SJSA1 (cell line): Measurements from ENCODE around the gene CREM. TPM values are rescaled to one million over a fixed set of nuclear protein-coding genes. Genes with fewer than 3 reads are reported as not detected.
"Not testable (repeated sequence)": the region's sequence is repeated elsewhere in the genome, so short reads cannot be mapped to it uniquely, and the experiment has no call there.

Experiments
- DNase-seq, 2 experiments: peaks; one replicate each; pipeline ENCODE4 v3.0.0-alpha.2; 2015 to 2020; ENCODE audit warnings: low spot score in 2 of 2, low read depth in 1 of 2
- H3K27ac ChIP-seq: fragments of 250-450 bp; sonication (Bioruptor Pico); 2 replicates; pipeline ENCODE4 v1.5.1; 2020; ENCODE audit warnings: mild to moderate bottlenecking, moderate library complexity
- H3K27me3 ChIP-seq: fragments of 250-450 bp; sonication (Bioruptor Pico); replicated peaks from 2 replicates; pipeline ENCODE4 v1.5.1; 2020; ENCODE audit warnings: mild to moderate bottlenecking, moderate library complexity
- H3K36me3 ChIP-seq: fragments of 250-450 bp; sonication (Bioruptor Pico); 2 replicates; pipeline ENCODE4 v1.5.1; 2020; ENCODE audit warnings: mild to moderate bottlenecking
- H3K4me1 ChIP-seq: fragments of 250-450 bp; sonication (Bioruptor Pico); replicated peaks from 2 replicates; pipeline ENCODE4 v1.6.1; 2021; ENCODE audit warnings: mild to moderate bottlenecking
- H3K4me3 ChIP-seq: fragments of 250-450 bp; sonication (Bioruptor Pico); 2 replicates; pipeline ENCODE4 v1.5.1; 2020; ENCODE audit warnings: mild to moderate bottlenecking
- H3K9me3 ChIP-seq: fragments of 250-450 bp; sonication (Bioruptor Pico); replicated peaks from 2 replicates; pipeline ENCODE4 v1.5.1; 2020; ENCODE audit warnings: mild to moderate bottlenecking
- total RNA-seq: library from RNA; depleted of rRNA; stranded (reverse); fragments of >200 nt; shearing (Covaris generic); gene quantifications from 2 replicates; pipeline ENCODE4 v1.2.3, GENCODE V29; 2014; rRNA removed

CREM gene
- 18.9 and 38.6 TPM in 2 replicates for total RNA-seq

DNA sequence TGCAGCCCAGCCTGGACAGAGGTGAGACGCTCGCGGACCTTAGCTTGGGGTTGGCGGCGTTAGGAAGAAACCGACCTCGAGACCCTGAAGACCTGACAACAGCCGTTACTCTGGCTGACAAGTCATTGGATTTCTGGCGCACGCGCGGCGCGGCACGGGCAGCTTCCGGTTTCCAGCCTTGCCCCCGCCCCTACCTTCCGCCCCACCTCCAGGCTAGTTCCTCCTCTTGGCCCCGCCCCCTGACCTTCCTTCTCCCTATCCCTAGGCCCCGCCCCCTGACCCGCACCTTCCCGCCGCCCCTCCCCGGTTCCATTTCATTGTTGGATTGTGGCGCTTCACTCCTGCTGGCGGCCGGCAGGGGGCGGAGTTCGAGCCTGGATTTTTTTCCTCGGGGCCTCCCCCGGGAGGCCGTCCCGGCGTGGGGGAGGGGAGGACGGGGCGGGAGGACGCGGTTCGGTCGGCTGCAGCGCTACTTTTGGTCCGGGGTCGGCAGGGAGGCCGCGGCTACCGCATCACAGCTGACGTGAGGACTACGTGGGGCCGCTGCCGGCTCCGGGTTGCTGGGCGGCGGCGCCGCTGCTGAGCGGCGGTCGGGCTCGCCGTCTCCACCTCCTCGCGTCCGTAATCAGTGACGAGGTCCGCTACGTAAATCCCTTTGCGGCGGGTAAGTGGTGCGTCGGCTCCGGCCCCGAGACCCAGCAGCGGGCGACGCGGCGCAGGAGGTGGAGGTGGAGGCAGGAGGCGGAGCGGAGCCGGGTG is at the start of gene CREM:
CREM (plus strand) TSS at position 317 of the 759 bp plus-strand sequence. CDS start 10,990 bp downstream, outside the sequence.
- Histone ChIP-seq H3K9me3 (no peaks in the 10 kb centered on the region), H3K36me3 (peaks cover 7% of the 10 kb centered on the region), H3K4me3 (peak within 1 kb of the TSS; percentile 83), H3K4me1 (peaks cover 5% of the 10 kb centered on the region), H3K27ac (peak within 1 kb of the TSS; percentile 87), H3K27me3 (no peaks in the 10 kb centered on the region)
- DNase-seq, result peak; percentile 94 to 99

DNA sequence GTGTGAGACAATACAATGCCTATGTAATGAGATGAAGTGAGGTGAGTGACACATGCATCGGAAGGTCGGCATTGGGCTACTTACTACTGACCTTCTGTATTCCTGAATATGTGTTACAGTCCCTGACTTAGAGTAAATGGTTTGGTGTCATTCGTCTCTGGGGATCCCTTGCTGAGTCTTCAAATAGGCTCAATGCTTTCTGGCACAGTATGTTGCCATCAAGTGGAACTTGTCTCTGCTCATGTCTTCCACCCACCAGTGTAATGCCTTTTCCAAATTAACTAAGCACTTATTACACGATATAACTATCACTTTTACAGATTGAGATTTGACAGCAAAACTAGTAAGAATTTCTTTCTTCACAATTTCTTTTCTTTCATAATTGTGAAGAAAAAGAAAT is 47.4 kb upstream of the CREM start:
- Histone ChIP-seq H3K4me3 (no peak overlapping the region), H3K4me1 (peaks cover 7% of the 10 kb centered on the region; the same call in 1 of the 2 replicates), H3K27me3 (no peaks in the 10 kb centered on the region), H3K9me3 (no peaks in the 10 kb centered on the region), H3K36me3 (peaks cover 3% of the 10 kb centered on the region; the same call in 1 of the 2 replicates), H3K27ac (no peak overlapping the region)
- no peak for DNase-seq

DNA sequence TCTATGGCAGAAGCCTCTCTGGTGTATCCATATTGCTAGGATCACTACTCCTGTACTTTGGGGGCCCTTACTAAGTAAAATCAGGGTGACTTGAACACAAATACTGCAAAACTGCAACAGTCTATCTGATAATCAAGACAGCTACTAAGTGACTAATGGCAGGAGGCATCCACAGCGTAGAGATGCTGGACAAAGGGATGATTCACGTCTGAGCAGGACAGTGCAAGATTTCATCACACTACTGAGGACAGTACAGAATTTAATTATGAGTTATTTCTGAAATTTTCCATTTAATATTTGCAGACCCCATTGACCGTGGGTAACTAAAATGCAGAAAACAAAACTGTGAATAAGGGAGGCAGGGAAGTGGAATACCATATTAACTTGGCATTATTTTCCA is 46.9 kb upstream of the CREM start:
- H3K36me3 ChIP-seq, result 0 out of 2 replicates have a peak, but pooled peaks cover 3% of the 10 kb centered on the region
- no peaks in the 10 kb centered on the region for H3K27me3 ChIP-seq
- H3K4me1 ChIP-seq, result peaks cover 7% of the 10 kb centered on the region; the same call in 1 of the 2 replicates
- DNase-seq, result peak; percentile 10 to 46
- no peaks in the 10 kb centered on the region for H3K9me3 ChIP-seq
- no peak overlapping the region for H3K4me3 ChIP-seq
- H3K27ac ChIP-seq, result no peak overlapping the region

DNA sequence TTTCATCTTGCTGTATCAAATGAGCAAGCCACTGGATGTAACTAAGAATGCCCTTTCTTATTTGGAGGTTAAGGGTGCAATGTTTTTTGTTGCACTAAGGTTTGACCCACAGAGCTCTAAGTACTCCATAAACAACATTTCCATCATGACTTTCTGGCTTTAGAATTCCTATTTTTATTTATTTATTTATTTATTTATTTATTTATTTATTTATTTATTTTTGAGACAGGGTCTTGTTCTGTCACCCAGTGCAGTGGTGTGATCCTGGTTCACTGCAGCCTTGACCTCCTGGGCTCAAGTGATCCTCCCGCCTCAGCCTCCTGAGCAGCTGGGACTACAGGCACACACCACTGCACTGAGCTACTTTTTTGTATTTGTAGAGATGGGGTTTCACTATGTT is 46.4 kb upstream of the CREM start:
- not testable (repeated sequence) for H3K27me3 ChIP-seq, H3K4me3 ChIP-seq, DNase-seq, H3K4me1 ChIP-seq, H3K27ac ChIP-seq, H3K36me3 ChIP-seq, H3K9me3 ChIP-seq

DNA sequence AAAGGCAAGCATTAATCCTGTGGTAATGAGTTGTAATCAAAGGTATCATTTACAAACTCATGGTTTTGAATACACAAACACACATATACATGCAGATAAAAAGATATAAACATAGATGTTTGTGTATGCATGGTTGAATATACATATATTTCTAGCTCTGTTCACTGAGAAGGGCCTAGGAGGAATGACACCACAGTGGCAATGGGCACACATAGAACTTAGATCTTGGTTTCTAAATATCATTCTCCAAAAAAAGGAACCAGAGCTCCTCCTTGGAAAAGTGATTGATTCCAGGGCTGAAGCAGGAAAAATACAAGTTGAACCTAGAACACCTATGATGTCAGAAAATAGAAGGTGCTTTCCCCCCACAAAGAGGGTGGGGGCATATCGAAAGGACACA is 43.4 kb upstream of the CREM start:
- Histone ChIP-seq H3K36me3 (peaks cover 4% of the 10 kb centered on the region; the same call in 1 of the 2 replicates), H3K27ac (no peak overlapping the region), H3K9me3 (no peaks in the 10 kb centered on the region), H3K27me3 (no peaks in the 10 kb centered on the region), H3K4me3 (no peak overlapping the region), H3K4me1 (peaks cover 7% of the 10 kb centered on the region; the same call in 1 of the 2 replicates)
- no peak for DNase-seq

DNA sequence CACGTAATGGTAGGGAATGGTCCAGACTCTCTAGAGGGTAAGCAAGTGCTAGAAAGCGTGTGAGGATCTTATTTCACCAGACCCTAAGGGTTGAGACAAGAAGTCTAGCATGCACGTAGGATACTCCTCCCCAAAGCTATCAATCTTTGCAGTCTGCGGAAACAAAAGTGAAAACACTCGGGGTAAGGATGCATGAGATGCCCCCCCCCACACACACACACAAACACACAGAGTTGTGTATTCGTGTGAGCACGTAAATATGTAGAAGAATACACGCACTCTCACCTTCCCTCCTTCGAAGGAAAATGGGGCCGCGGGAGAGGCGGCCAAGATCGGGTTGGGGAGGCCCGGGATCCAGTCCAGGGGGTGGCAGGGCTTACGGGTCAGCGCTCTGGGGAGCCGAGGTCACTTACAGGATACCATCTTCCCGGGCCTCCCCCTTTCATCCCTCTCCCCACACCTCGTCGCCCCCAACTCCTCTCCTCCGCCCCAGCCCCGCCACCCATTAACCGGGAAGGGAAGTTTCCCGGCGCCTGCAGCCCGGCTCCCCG is 37.0 kb upstream of the CREM start:
- no peaks in the 10 kb centered on the region for H3K27me3 ChIP-seq
- H3K27ac ChIP-seq, result peak overlapping the region; percentile 82
- H3K4me3 ChIP-seq, result peak overlapping the region; percentile 90
- peak in 1 of 2 experiments; percentile 23 for DNase-seq
- H3K9me3 ChIP-seq, result peaks cover 8% of the 10 kb centered on the region; the same call in 1 of the 2 replicates
- H3K4me1 ChIP-seq, result peaks cover 14% of the 10 kb centered on the region
- H3K36me3 ChIP-seq, result peaks cover 4% of the 10 kb centered on the region; the same call in 1 of the 2 replicates

DNA sequence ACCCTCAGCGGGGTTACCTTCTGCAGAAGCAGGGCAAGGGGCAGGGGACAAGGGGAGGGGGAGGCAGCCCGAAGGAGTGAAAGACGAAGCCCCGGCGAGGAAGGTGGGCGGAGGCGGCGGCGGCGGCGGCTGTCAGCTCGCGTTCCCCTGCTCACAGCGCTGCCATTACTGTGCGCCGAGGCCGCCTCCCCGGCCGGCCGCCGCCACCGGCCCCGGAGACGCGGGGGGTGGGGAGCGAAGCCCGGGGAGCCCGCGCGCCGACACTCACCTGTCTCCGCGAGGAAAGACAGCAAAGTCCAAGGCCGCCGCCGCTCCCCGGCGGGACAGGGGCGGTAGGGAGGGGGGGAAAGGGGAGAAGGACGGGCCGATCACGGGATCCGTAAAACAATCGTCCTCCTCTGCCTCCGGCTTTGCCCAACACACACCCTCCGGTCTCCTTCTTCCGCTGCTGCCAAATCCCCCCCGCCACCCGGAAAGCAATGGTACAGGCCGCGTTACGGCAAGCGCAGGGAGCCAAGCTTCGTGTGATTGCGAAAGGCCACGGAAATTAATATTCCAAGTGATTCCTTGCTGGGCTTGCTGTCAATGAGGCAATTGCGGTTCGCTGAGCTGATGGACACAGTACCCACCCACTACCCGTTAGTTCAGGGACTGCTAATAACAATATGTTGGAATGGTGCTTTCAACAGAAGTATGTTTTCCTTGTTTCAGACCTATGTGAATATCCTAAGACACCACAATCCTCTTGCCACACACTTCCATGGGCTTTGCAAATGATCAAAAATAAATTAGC is 36.3 kb upstream of the CREM start, which contains the start of gene CUL2:
CUL2 (minus strand) TSS at position 180 of the 793 bp plus-strand sequence. CDS start 19,024 bp downstream, outside the sequence.
- peak; percentile 93 for DNase-seq
- H3K27ac ChIP-seq, result peak within 1 kb of the TSS; percentile 82
- peaks cover 8% of the 10 kb centered on the region; the same call in 1 of the 2 replicates for H3K9me3 ChIP-seq
- no peaks in the 10 kb centered on the region for H3K27me3 ChIP-seq
- peak within 1 kb of the TSS; percentile 90 for H3K4me3 ChIP-seq
- peaks cover 14% of the 10 kb centered on the region for H3K4me1 ChIP-seq
- peaks cover 4% of the 10 kb centered on the region; the same call in 1 of the 2 replicates for H3K36me3 ChIP-seq

DNA sequence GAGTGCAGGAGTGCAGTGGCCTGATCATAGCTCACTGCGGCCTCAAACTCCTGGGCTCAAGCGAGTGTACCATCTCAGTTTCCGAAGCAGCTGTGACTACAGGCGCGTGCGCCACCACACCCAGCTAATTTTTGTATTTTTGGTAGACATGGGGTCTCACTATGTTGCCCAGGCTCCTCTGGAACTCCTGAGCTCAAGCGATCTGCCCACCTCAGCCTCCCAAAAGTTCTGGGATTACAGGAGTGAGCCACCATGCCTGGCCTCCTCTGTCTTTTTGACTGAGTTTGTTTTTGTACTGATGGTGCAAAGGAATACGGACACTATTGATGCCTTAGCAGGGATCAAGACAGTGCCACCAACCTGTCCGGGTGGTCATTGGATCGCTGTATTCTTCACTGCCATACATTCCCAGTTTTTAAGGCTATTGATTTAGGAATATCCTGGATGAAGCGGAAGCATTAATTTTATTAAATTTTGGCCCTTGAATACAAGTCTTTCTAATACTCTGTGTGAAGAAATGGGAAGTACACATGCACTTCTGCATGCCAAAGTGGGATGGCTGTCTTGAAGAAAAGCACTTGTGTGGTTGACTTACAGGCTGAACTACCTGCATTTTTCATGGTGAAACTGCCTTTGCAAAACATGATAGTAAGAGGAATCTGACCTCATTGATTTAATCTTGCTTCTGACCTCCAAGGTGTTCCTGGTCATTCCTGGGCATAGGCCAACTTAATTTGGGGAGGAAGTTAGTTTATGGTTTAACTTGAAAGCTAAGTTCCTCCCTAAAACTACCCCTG is 34.5 kb upstream of the CREM start:
- no peak for DNase-seq
- Histone ChIP-seq H3K4me1 (peaks cover 14% of the 10 kb centered on the region), H3K27ac (no peak overlapping the region), H3K27me3 (no peaks in the 10 kb centered on the region), H3K36me3 (peaks cover 3% of the 10 kb centered on the region; the same call in 1 of the 2 replicates), H3K4me3 (no peak overlapping the region), H3K9me3 (peaks cover 8% of the 10 kb centered on the region; the same call in 1 of the 2 replicates)

DNA sequence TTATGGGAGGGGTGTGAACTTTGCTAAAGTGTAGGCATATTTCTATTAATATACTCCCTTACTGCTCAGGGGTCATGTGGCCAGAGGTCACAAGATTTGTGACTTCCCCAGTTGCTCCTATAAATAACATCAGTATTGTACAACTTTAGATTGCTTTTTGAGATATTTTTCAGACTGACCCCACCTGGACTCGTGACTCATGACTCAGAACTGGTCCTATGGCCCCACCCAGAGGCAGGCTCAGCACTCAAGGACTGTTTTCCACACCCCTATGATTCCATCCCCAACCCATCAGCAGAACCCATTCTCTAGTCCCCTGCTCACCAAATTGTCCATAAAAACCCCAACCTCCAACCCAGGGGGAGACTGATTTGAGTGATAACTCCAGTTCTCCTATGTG is 33.8 kb upstream of the CREM start:
- H3K4me1 ChIP-seq, result peaks cover 14% of the 10 kb centered on the region
- no peak overlapping the region for H3K4me3 ChIP-seq
- no peak overlapping the region for H3K27ac ChIP-seq
- no peak for DNase-seq
- peaks cover 8% of the 10 kb centered on the region; the same call in 1 of the 2 replicates for H3K9me3 ChIP-seq
- no peaks in the 10 kb centered on the region; the same call in 1 of the 2 replicates for H3K36me3 ChIP-seq
- H3K27me3 ChIP-seq, result no peaks in the 10 kb centered on the region

DNA sequence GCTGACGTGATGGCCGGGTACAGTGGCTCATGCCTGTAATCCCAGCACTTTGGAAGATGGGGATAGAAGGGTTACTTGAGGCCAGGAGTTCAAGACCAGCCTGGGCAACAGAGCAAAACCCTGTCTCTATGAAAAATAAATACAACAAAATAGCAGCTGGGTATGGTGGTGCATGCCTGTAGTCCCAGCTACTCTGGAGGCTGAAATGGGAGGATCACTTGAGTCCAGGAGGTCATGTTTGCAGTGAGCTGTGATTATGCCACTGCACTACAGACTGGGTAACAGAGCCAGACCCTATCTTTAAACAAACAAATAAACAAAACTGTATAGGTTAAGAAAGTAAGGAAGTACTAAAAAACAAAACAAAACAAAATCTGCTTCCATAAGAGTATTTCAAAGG is 30.3 kb upstream of the CREM start:
- 0 out of 2 replicates have a peak, but pooled peaks cover 4% of the 10 kb centered on the region for H3K27me3 ChIP-seq
- no peak for DNase-seq
- no peaks in the 10 kb centered on the region for H3K4me1 ChIP-seq
- no peak overlapping the region for H3K27ac ChIP-seq
- H3K36me3 ChIP-seq, result no peaks in the 10 kb centered on the region
- no peak overlapping the region for H3K4me3 ChIP-seq
- peaks cover 6% of the 10 kb centered on the region; the same call in 1 of the 2 replicates for H3K9me3 ChIP-seq

DNA sequence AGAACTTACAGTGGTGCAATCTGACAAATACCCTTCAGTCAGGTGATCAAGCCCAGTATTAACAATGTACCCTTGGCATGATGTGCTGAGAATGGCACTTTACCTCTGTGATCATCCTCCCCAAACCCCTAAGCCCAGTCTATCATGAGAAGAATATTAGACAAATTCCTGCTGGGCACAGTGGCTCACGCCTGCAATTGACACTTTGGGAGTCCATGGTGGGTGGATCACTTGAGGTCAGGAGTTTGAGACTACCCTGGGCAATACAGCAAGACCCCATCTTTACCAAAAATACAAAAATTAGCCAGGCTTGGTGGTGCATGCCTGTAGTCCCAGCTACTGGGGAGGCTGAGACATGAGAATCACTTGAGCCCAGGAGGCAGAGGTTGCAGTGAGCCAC is 29.1 kb upstream of the CREM start:
- Histone ChIP-seq H3K27ac (no peak overlapping the region), H3K4me1 (no peaks in the 10 kb centered on the region), H3K36me3 (no peaks in the 10 kb centered on the region), H3K9me3 (peaks cover 6% of the 10 kb centered on the region; the same call in 1 of the 2 replicates), H3K27me3 (0 out of 2 replicates have a peak, but pooled peaks cover 6% of the 10 kb centered on the region), H3K4me3 (no peak overlapping the region)
- DNase-seq, result no peak

DNA sequence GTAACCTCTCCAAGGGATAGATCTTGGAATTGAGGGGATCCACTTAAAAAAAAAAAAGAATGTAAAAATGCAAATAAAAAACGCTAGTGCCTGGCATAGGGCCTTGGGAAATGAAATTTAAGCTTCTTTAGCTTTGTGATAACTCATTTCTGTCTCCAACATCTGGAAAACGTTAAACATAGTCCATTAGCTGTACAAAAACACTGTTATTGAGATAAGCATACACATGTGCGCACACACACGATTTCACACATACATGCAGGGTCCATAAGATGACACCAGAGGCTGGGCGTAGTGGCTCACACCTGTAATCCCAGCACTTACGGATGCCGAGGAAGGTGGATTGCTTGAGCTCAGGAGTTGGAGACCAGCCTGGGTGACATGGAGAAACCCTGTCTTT is 22.8 kb upstream of the CREM start:
- H3K27me3 ChIP-seq, result 0 out of 2 replicates have a peak, but pooled peaks cover 2% of the 10 kb centered on the region
- H3K4me3 ChIP-seq, result no peak overlapping the region
- no peak overlapping the region for H3K27ac ChIP-seq
- no peaks in the 10 kb centered on the region for H3K4me1 ChIP-seq
- no peaks in the 10 kb centered on the region for H3K9me3 ChIP-seq
- DNase-seq, result no peak
- H3K36me3 ChIP-seq, result no peaks in the 10 kb centered on the region

DNA sequence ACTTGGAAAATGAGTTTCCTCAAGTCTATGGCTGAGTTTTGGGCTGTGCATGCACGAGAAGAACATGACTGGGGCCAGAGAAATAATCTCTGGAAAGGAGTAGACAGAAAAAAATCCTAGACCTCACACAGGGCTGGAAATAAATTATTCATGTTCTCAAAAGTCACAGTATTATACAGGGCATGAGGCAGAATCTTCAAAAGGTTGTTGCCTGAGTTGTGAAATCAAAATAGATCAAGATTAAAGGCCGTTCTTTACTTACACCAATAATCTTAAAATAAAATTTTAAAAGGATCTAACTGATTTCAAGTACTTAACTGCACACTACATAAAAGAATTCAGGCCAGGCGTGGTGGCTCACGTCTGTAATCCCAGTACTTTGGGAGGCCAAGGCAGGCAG is 14.1 kb upstream of the CREM start:
- DNase-seq, result peak in 1 of 2 experiments; percentile 11
- no peak overlapping the region for H3K4me3 ChIP-seq
- H3K4me1 ChIP-seq, result no peaks in the 10 kb centered on the region
- no peaks in the 10 kb centered on the region for H3K9me3 ChIP-seq
- H3K36me3 ChIP-seq, result no peaks in the 10 kb centered on the region
- no peak overlapping the region for H3K27ac ChIP-seq
- H3K27me3 ChIP-seq, result no peaks in the 10 kb centered on the region
